ENCODE data around the gene FBXO27. TPM values are rescaled to one million over a fixed set of nuclear protein-coding genes. Genes with fewer than 3 reads are reported as not detected.

The FBXO27 gene
- total RNA-seq, 2 experiments from 2014 or later: 1.9 to 2.3 TPM

- intact Hi-C loops (cut with micrococcal nuclease): no loop called here
- Mint-ChIP-seq H3K27ac (no peak overlapping the region), H3K27me3 (peaks cover 25% of the 10 kb centered on the region), H3K4me3 (peak overlapping the region; percentile 14), H3K9me3 (no peaks in the 10 kb centered on the region), H3K4me1 (ENCODE audit: low read depth) (peaks cover 18% of the 10 kb centered on the region), H3K36me3 (ENCODE audit: low read depth) (no peaks in the 10 kb centered on the region)
- CTCF ChIA-PET: interaction anchor here (1.4 kb wide), 1 partner anchor 16 kb away, joined by 4 read pairs; no protein-coding TSS in a partner anchor
- POLR2A ChIA-PET: no interaction called here
- TF ChIP-seq CTCF (IDR thresholded peaks at IDR 0.05): no peak
- DNase-seq (no peak), ATAC-seq (no peak)
Measured at GRCh38 chr19:38975861-38976271, 56.5 kb downstream of the FBXO27 start.

GRCh38 chr19:38975214-38975860, 57.0 kb downstream of the FBXO27 start, which contains the start of gene FBXO17:
FBXO17 (minus strand) TSS chr19:38975742; CDS start chr19:38950319, 25,423 bp downstream.
- Mint-ChIP-seq H3K4me1 (ENCODE audit: low read depth) (peaks cover 18% of the 10 kb centered on the region), H3K27me3 (peaks cover 25% of the 10 kb centered on the region), H3K9me3 (no peaks in the 10 kb centered on the region), H3K4me3 (peak within 1 kb of the TSS; percentile 14), H3K27ac (no peak within 1 kb of the TSS), H3K36me3 (ENCODE audit: low read depth) (no peaks in the 10 kb centered on the region)
- ATAC-seq: no peak
- CTCF ChIA-PET: interaction anchor here (1.1 to 1.4 kb wide), 2 partner anchors 13 to 16 kb away, joined by 4 read pairs; no protein-coding TSS in a partner anchor
- no peak for DNase-seq
- POLR2A ChIA-PET: no interaction called here
- TF ChIP-seq CTCF (IDR thresholded peaks at IDR 0.05): no peak
- intact Hi-C loops (cut with micrococcal nuclease): no loop called here

- ChIA-PET CTCF (interaction anchor here (0.8 to 1.1 kb wide), 2 partner anchors 12 to 177 kb away, joined by 3 to 4 read pairs; no protein-coding TSS in a partner anchor), POLR2A (no interaction called here)
- Mint-ChIP-seq H3K27ac (no peak overlapping the region), H3K4me3 (no peak overlapping the region), H3K9me3 (no peaks in the 10 kb centered on the region), H3K36me3 (ENCODE audit: low read depth) (no peaks in the 10 kb centered on the region), H3K4me1 (ENCODE audit: low read depth) (peaks cover 18% of the 10 kb centered on the region), H3K27me3 (peaks cover 25% of the 10 kb centered on the region)
- DNase-seq (no peak), ATAC-seq (no peak)
- intact Hi-C loops (cut with micrococcal nuclease): no loop called here
- TF ChIP-seq CTCF (IDR thresholded peaks at IDR 0.05): no peak
Measured at GRCh38 chr19:38974624-38975213, 57.6 kb downstream of the FBXO27 start.

Other genes starting within 250 kb of the FBXO27 start
- not detected for gene LGALS7B, start 243.3 kb downstream of the FBXO27 start, total RNA-seq
- under 1 TPM; 0.29 to 0.72 TPM for gene LGALS4, start 219.6 kb downstream of the FBXO27 start, total RNA-seq
- 100 to 1,000 TPM; 125 to 128 TPM for gene ECH1, start 200.8 kb downstream of the FBXO27 start, total RNA-seq
- gene HNRNPL, start 182.6 kb downstream of the FBXO27 start, total RNA-seq: 100 to 1,000 TPM; 747 to 761 TPM
- gene RINL, start 154.3 kb downstream of the FBXO27 start, total RNA-seq: 10 to 100 TPM; 85.5 to 87.7 TPM
- gene SIRT2, start 132.9 kb downstream of the FBXO27 start, total RNA-seq: 10 to 100 TPM; 20.0 to 21.5 TPM
- 10 to 100 TPM; 56.5 to 57.9 TPM for gene NFKBIB, start 132.6 kb downstream of the FBXO27 start, total RNA-seq
- under 1 TPM; 0.56 to 0.69 TPM for gene CCER2, start 120.4 kb downstream of the FBXO27 start, total RNA-seq
- 10 to 100 TPM; 43.4 to 48.6 TPM for gene SARS2, start 101.8 kb downstream of the FBXO27 start, total RNA-seq
- 10 to 100 TPM; 80.1 to 81.2 TPM for gene MRPS12, start 101.6 kb downstream of the FBXO27 start, total RNA-seq
- not detected for gene FBXO17, start 56.8 kb downstream of the FBXO27 start, total RNA-seq
- gene ACP7, start 51.8 kb upstream of the FBXO27 start, total RNA-seq: not detected
- 10 to 100 TPM in 1 of 2 experiments, 1 to 10 TPM in 1; 9.8 to 11.5 TPM for gene PAK4, start 93.2 kb upstream of the FBXO27 start, total RNA-seq
- not detected for gene NCCRP1, start 164.4 kb upstream of the FBXO27 start, total RNA-seq
- gene SYCN, start 171.7 kb upstream of the FBXO27 start, total RNA-seq: not detected
- not detected for gene IFNL3, start 212.5 kb upstream of the FBXO27 start, total RNA-seq
- not detected for gene IFNL4, start 216.3 kb upstream of the FBXO27 start, total RNA-seq
- gene IFNL2, start 235.8 kb upstream of the FBXO27 start, total RNA-seq: not detected